Right hindlimb (tissue), 1 donor: ENCODE measurements around the gene RNASE2.
"Not testable (repeated sequence)": the region's sequence is repeated elsewhere in the genome, so short reads cannot be mapped to it uniquely, and the experiment has no call there.

Experiments used
- DNase-seq: peaks from one replicate; pipeline ENCODE4 v3.0.0-alpha.2; 2018

Gene RNASE2

DNA sequence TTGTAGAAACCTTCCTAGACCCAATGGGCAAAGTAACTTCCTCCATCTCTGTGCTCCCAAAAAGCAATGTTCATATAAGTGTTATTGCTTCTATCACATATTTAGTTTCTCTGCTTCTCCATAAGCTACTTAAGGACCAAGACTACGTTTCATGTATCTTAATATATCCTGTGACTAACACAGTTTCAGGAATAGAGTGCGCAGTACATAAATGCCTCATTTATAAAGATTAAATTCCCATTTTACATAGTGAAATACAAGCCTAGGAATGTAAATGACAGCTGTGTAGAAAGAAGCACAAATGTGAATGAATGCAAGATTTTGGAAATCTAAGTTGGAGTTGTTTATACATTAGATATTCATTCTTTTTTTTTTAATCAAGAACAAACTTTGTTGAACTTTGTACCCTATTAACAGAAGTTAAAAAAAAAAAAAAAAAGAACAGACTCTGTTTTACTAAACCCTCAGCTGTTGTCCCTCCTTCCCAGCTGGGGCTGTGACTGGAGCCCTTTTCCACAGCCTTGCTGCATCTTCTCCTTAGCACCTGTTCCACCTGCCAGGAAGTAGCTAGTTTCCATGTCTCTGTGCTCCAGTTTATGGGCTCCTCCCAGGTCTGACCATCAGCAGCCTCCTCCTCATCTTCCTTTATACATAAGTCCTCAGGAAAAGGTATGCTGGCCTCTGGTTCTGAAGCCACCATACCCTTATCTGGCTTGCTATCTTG lies 27.5 kb downstream of the RNASE2 start:
- no peak for DNase-seq

DNA sequence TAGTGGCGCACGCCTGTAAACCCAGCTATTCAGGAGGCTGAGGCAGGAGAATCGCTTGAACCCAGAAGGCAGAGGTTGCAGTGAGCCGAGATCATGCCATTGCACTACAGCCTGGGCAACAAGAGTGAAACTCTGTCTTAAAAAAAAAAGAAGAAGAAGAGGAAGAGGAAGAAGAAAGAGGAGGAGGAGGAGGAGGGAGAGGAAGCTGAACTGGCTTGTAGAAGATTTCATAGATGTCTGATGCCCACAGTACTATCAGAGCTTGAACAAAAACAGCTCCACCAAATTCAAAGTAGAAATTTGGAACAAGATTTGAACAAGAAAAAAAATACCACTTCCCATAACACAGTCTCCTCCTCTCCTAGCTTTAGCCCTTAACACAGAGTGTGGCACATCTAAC lies 30.4 kb downstream of the RNASE2 start:
- not testable (repeated sequence) for DNase-seq

DNA sequence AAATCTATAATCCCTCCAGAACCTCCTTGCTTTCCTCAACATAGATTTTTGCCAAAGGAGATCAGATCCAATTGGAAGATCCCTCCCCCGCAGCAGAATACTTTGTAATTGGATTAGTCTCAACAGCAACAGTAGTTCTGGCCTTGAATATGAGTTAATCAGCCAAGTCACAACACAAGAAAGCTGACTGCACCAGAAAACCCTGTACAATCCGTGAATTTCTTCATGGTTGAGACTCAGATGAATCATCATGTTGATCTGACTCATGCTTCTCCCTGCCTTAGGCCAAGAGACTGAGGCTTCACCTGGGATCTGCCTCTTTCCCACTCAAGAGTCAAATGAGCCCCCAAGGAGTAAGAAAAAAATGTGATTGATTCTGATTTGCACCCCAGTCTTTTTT lies 31.5 kb downstream of the RNASE2 start:
- DNase-seq, result no peak

DNA sequence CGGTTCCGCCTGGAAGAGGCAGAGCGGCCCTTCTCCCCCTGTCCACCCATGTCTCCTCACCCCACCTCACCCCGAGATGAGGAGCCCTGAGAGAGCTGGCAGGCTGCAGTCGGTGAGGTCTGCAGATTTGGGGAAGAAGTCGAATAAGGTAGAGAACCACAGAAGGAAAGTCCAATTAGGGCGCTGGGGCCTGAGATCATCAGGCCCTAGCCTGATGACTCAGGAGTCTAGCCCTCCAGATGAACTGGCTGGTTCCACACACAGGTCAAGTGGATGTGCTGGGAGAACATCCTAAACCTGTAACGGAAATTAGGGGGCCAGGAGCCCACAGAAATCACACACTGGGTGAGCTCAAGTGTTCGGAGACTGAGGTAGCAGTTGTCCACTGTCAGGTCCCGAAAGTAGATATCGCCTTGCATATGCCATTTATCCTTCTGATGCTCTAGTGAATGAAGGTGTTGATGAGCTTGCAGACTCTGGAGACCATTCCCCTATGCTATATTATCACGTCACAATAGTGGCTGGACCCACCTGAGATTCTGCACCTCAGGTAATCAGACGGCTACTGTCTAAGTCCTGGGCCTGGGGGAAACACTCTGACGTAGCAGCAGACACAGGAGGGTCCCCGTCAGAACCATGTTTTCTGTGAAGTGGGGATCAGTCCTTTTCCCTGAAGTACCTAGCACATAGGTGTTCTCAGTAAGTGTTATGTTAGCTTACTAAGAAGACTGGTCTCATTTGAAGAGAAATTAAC lies 33.6 kb downstream of the RNASE2 start:
- no peak for DNase-seq

DNA sequence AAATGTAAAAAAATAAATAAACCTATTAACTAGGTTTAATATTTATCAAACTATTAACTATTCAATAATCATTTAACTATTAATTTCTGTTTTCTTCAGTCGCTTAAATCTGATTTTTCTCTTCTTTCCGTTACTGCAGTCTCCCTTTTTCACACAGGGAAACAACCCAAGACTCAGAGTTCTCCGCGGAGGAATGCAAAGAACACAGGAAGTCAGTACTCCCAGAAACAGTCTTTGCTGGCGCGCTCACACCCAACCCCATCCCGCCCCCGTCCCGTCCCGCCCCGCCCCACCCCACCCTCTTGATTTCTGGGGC lies 34.1 kb downstream of the RNASE2 start:
- no peak for DNase-seq

DNA sequence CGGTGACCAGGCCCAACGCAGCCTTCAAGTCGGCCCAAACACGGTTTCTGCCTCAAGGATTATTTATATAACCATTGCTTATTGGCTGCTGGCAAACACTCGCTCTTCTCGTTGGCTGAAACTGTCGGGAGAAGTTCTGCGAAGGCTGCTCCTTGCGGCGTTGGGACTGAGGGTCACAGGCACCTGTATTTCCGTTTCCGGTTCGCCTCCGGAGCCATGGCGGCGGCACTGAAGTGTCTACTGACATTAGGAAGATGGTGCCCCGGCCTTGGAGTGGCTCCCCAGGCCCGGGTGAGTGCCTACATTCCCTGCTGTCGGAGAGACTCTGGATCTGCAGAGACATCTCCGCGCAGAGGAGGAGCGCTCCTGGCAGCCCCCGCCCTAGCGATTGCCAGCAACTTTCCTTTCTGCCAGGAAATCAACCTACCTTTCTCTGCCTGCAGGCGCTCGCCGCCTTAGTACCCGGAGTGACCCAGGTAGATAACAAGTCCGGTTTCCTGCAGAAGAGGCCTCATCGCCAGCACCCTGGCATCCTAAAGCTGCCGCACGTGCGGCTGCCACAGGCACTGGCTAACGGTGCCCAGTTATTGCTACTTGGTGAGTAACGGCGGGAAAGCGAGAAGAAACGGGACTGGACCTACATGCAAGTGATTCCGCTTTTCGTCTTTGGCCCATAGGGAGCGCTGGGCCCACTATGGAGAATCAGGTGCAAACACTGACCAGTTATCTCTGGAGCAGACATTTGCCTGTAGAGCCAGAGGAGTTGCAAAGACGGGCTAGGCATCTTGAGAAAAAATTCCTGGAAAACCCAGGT lies 34.7 kb downstream of the RNASE2 start, which contains the start of gene METTL17:
Gene METTL17, plus strand, starts transcription at position 194 of the 814 bp plus-strand sequence. Its CDS starts 23 bp downstream, at position 217.
- peak; percentile 96 for DNase-seq

DNA sequence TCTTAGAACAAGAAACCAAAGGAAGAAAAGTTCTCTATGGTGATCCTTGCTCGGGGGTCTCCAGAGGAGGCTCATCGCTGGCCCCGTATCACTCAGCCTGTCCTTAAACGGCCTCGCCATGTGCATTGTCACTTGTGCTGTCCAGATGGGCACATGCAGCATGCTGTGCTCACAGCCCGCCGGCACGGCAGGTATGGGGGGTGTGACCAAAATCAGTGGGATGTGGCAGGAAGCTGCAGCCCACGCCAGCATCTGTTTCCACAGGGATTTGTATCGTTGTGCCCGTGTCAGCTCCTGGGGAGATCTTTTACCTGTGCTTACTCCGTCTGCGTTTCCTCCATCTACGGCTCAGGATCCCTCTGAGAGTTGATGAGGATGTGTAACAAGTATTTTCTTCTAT lies 41.2 kb downstream of the RNASE2 start:
- DNase-seq, result no peak

DNA sequence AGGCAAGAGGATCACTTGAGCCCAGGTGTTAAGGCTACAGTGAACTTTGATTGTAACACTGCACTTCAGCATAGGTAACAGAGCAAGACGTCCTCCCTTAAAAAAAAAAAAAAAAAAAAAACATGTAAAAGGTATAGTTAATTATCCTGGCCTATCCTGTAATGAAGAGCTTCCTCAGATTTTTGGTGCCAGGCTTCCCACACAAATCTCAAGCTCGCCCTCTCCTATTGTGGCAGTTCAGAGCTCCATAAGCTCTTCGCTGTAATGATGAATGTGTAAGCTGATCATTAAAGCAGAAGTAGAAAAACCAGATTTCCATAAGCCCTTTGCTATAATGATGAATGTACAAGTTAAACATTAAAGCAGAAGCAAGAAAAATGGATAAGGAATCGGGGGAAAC lies 41.8 kb downstream of the RNASE2 start:
- no peak for DNase-seq

DNA sequence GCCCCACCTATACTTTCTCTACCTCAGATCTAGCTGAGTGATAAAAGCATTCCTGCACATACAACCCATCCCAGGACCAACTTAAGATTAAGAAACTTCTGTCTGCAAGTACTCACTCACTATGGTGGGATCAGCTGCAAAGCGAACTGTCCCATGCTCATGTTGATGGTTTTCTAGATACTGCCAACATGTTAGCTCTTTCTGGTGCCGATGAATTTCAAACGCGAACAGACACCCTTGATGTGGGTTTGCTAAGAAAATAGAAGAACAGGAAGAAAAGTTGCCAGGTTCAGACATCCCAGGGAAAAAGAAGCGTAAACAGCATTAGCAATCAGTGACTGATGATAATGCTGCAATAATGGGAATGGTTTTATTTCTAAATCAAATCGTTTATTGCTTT lies 42.3 kb downstream of the RNASE2 start:
- DNase-seq, result no peak

DNA sequence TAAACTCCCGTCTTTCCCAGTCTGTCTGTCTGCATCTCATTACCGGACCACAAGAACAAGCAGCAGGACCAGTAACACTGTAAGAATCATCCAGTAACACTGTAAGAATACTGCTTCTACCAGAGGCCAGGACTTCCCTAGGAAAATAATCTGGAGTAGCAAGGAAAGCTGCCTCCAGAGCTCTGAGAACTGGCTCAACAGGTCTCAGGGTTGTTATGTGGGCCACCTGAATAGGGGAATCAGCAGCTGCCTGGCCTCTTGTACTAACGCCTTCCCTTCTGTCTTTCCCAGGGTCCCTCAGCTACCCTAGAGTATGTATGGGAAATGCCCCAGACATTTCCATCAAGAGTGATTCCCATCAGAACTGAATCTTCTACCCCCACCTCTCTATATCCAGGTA lies 42.9 kb downstream of the RNASE2 start:
- no peak for DNase-seq

DNA sequence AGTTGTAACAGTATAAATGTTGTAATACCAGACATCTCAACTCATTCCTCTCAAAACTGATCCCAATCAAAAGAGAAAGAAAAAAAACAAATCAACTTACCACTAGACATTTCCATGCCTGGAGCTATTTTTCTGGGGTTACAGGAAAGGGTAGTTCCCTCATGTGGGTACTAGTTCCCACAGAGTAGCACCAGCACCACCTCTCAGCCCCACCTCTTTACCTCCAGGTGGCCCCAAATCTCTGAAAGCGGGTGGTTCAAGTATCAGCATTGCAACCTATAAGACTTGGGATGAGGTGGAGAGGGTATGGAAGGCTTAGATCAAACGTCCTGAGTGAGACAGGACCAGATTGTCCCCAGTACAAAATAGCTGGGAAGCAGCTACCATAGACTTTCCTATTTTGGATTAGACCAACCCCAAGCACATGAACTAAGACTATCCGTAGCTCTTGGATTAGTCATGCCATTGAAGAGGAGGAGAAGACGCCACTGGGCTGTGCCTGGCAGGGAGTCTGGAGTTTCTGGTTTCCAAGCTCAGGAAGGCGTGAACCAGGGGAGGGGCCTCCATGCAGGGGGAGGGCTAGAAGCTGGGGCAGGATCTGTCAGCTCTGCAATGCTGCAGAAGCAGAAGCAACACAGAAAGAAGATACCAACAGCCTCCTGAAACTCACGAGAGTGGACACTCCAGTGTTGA lies 43.5 kb downstream of the RNASE2 start, which contains the start of gene SLC39A2:
Gene SLC39A2, plus strand, starts transcription at position 620 of the 693 bp plus-strand sequence. CDS start 154 bp downstream, outside the sequence.
- no peak for DNase-seq

DNA sequence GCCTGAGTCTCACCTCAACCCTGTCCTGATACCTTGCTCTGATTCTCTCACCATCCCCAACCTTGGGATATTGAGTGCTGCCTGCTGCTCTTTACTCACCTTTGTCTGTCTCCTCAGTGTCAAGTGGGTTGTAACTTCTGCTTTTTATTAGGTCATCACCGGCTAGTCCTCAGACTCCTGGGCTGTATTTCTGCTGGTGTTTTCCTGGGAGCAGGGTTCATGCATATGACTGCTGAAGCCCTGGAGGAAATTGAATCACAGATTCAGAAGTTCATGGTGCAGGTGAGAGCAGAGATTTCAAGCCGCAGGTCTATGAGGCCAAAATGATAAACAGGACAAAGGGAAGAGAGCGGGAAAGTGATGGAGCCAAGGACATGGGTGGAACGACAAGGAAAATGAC lies 44.3 kb downstream of the RNASE2 start:
- no peak for DNase-seq

DNA sequence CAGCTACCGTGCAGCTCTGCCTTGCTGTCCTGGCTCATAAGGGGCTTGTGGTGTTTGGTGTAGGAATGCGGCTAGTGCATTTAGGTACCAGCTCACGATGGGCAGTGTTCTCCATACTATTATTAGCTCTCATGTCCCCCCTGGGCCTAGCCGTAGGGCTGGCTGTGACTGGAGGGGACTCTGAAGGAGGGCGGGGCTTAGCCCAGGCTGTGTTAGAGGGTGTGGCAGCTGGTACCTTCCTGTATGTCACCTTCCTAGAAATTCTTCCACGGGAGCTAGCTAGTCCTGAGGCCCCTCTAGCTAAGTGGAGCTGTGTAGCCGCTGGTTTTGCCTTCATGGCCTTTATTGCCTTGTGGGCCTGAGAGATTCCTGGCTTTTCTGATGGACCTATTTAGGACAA lies 45.9 kb downstream of the RNASE2 start:
- no peak for DNase-seq

DNA sequence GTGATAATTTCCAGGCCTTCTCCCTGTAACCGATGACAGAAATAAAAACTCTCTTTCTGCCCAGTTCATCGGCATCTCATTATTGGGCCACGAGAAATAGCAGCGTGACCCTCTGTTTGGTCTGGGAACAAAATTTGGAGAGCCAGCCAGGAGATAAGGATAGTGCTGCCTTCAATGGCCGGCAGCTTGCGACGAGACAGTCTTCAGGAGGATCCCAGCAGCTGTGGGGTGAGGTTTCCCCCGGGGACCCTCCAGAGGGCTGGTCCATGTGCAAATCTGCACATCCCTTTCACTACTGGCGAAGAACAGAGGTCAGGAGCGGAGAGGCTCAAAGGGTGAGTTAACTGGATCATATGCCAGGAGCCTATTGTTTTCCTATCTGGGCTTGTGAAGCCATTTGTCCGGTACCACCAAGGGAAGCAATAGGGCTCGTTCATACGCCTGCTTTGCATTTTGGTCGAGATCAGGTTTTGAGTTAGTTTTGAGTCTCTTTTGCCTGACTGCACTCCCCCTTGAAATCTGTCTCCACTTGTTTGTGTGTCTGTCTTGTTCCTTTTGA lies 48.6 kb downstream of the RNASE2 start:
- no peak for DNase-seq
